ACC112 (cell line): ENCODE data around the gene BANF2.

ENCODE experiments used
- H2AFZ ChIP-seq: fragments of 200-600 bp; sonication (generic); one replicate; pipeline ENCODE4 v1.6.0; 2017; ENCODE audit warnings: antibody characterized with exemption, low read length; ENCODE audit not compliant: unreplicated experiment
- H3K27ac ChIP-seq: fragments of 200-600 bp; sonication (generic); 2 replicates; pipeline ENCODE4 v1.5.1; 2014; ENCODE audit warnings: low read depth, mild to moderate bottlenecking, antibody characterized with exemption, low read length, moderate library complexity
- H3K27me3 ChIP-seq: fragments of 200-600 bp; sonication (generic); 2 replicates; pipeline ENCODE4 v1.6.1; 2014; ENCODE audit warnings: mild to moderate bottlenecking, antibody characterized with exemption, low read length, moderate library complexity, mixed read lengths; ENCODE audit not compliant: insufficient read depth
- H3K36me3 ChIP-seq: fragments of 200-600 bp; sonication (generic); 2 replicates; pipeline ENCODE4 v1.6.1; 2016; ENCODE audit warnings: mild to moderate bottlenecking, antibody characterized with exemption, low read length, moderate library complexity, mixed read lengths; ENCODE audit not compliant: insufficient read depth
- H3K4me1 ChIP-seq: fragments of 200-600 bp; sonication (generic); one replicate; pipeline ENCODE4 v1.6.1; 2016; ENCODE audit warnings: low read length, mixed read lengths; ENCODE audit not compliant: insufficient read depth, unreplicated experiment, control insufficient read depth
- H3K4me3 ChIP-seq: fragments of 200-600 bp; sonication (generic); 2 replicates; pipeline ENCODE4 v1.5.1; 2014; ENCODE audit warnings: mild to moderate bottlenecking, low read depth, low read length
- H3K79me2 ChIP-seq: fragments of 200-600 bp; sonication (generic); one replicate; pipeline ENCODE4 v1.6.0; 2016; ENCODE audit warnings: low read length; ENCODE audit not compliant: control insufficient read depth, unreplicated experiment, insufficient read depth

The BANF2 gene

DNA sequence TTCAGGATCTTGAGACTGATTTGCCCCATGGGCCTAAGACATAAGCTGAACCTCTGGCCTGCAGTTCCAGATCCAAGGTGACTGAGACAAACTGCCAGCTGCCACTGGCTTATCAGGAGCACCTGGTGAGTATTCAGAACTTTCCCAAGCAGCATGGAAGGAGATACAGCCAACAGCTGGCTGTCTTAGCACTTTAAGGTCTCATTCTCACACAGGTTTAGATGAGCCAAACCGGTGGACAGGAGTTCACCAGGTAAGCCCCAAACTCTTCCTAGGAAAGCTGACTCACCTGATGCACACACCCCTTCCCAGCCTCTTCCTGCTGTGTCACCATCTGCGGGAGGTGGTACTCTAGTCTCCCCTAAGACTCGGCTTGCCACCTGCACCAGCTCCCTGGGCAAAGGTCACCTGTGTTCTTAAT is at the start of gene BANF2:
Gene BANF2 (plus strand): TSS at position 36 of the 421 bp plus-strand sequence. CDS start 25,060 bp downstream, outside the sequence.
- Histone ChIP-seq H3K4me1 (no peaks in the 10 kb centered on the region), H3K36me3 (no peaks in the 10 kb centered on the region), H2AFZ (no peak within 1 kb of the TSS), H3K27ac (no peak within 1 kb of the TSS), H3K27me3 (no peaks in the 10 kb centered on the region), H3K79me2 (no peaks in the 10 kb centered on the region), H3K4me3 (no peak within 1 kb of the TSS)

GRCh38 chr20:17650301-17651128 is 49.3 kb upstream of the BANF2 start:
- Histone ChIP-seq H3K27me3 (no peaks in the 10 kb centered on the region), H3K27ac (peak overlapping the region; percentile 45; the same call in 1 of the 2 replicates)

DNA sequence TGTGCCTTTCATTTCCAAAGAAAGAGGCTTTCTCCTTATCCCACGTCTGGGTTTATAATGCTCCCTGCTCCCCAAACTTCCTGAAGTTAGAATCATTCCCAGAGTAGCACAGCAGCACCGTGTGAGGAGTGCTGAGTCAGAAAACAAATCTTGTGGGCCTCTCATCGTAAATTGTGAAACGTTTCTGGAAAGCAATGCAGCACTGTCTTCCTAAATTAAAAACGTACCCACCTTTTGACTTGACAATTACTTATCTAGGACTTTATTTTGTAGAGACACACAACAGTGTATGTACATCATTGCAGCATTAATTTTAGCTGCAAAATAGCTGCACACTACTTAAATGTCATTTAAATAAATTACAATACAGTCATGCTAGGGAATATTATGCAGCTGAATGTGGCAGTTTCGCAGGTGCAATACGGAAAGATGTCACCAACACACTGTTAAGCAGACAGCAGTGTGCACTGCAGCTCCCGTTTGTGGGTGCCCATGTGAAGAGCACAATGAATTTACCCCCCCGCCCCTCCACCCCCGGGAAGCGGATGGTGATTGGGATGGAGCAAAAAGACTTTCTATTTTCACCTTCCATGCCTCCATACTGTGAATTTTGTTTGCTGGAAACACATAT is 48.5 kb upstream of the BANF2 start:
- Histone ChIP-seq H2AFZ (no peak overlapping the region), H3K4me1 (peaks cover 37% of the 10 kb centered on the region), H3K36me3 (peaks cover 13% of the 10 kb centered on the region; the same call in 1 of the 2 replicates), H3K27me3 (no peaks in the 10 kb centered on the region), H3K4me3 (no peak overlapping the region), H3K27ac (peak overlapping the region; percentile 45; the same call in 1 of the 2 replicates), H3K79me2 (peaks cover 95% of the 10 kb centered on the region)

More at GRCh38 chr20:17650301-17651128, 49.3 kb upstream of the BANF2 start:
- H3K79me2 ChIP-seq, result peaks cover 97% of the 10 kb centered on the region
- peaks cover 30% of the 10 kb centered on the region for H3K4me1 ChIP-seq
- no peak overlapping the region for H2AFZ ChIP-seq
- no peak overlapping the region for H3K4me3 ChIP-seq
- peaks cover 10% of the 10 kb centered on the region; the same call in 1 of the 2 replicates for H3K36me3 ChIP-seq

DNA sequence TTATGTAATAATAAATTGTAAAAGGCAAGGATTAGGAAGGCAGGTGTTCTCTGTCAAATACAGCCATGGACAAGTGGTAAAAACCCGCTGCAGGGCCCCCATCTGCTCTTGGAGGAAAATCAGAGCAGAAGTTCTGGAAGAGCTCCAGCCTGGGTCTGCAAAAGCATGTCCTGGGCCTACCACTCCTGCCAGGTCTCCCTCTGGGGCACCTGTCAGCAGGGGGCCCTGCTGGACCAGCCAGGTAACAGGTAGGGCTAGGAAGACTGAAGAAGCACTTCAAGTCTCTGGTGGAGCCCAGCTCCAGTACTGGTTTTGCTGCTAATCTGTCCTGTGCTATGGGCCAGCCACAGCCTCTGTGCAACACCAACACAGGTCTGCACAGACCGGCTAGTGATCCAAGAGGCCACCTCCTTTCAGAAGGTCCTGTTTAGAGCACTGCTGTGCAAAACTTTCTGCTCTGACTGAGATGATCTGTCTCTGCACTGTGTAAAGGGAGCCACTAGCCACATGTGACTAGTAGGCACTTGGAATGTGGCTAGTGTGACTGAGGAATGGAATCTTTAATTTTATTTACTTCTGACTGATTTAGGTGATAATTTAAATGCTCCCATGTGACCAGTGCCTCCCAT is 47.9 kb upstream of the BANF2 start:
- peaks cover 17% of the 10 kb centered on the region; the same call in 1 of the 2 replicates for H3K36me3 ChIP-seq
- H3K4me1 ChIP-seq, result peaks cover 39% of the 10 kb centered on the region
- H3K27me3 ChIP-seq, result no peaks in the 10 kb centered on the region
- H3K79me2 ChIP-seq, result peaks cover 95% of the 10 kb centered on the region
- no peak overlapping the region for H3K27ac ChIP-seq
- H3K4me3 ChIP-seq, result no peak overlapping the region
- no peak overlapping the region for H2AFZ ChIP-seq

- Histone ChIP-seq H3K4me1 (peaks cover 43% of the 10 kb centered on the region), H2AFZ (no peak overlapping the region), H3K36me3 (peaks cover 17% of the 10 kb centered on the region; the same call in 1 of the 2 replicates), H3K79me2 (peaks cover 95% of the 10 kb centered on the region), H3K27me3 (no peaks in the 10 kb centered on the region), H3K27ac (no peak overlapping the region), H3K4me3 (no peak overlapping the region)
These were observed 47.4 kb upstream of the BANF2 start for GRCh38 chr20:17652411-17652810.

GRCh38 chr20:17653835-17654648 is 45.7 kb upstream of the BANF2 start:
- H2AFZ ChIP-seq, result no peak overlapping the region
- H3K4me3 ChIP-seq, result no peak overlapping the region
- no peaks in the 10 kb centered on the region for H3K27me3 ChIP-seq
- H3K4me1 ChIP-seq, result peaks cover 43% of the 10 kb centered on the region
- H3K79me2 ChIP-seq, result peaks cover 92% of the 10 kb centered on the region
- no peak overlapping the region for H3K27ac ChIP-seq
- peaks cover 31% of the 10 kb centered on the region for H3K36me3 ChIP-seq

GRCh38 chr20:17654649-17655285 is 45.0 kb upstream of the BANF2 start:
- Histone ChIP-seq H3K36me3 (peaks cover 35% of the 10 kb centered on the region), H2AFZ (no peak overlapping the region), H3K4me1 (peaks cover 43% of the 10 kb centered on the region), H3K27ac (peak overlapping the region; percentile 66), H3K4me3 (no peak overlapping the region), H3K79me2 (peaks cover 92% of the 10 kb centered on the region), H3K27me3 (no peaks in the 10 kb centered on the region)

GRCh38 chr20:17655286-17655651 is 44.5 kb upstream of the BANF2 start:
- H3K4me1 ChIP-seq, result peaks cover 40% of the 10 kb centered on the region
- H3K27ac ChIP-seq, result peak overlapping the region; percentile 66
- H3K36me3 ChIP-seq, result peaks cover 40% of the 10 kb centered on the region
- H3K27me3 ChIP-seq, result no peaks in the 10 kb centered on the region
- H3K4me3 ChIP-seq, result no peak overlapping the region
- H2AFZ ChIP-seq, result no peak overlapping the region
- peaks cover 92% of the 10 kb centered on the region for H3K79me2 ChIP-seq

DNA sequence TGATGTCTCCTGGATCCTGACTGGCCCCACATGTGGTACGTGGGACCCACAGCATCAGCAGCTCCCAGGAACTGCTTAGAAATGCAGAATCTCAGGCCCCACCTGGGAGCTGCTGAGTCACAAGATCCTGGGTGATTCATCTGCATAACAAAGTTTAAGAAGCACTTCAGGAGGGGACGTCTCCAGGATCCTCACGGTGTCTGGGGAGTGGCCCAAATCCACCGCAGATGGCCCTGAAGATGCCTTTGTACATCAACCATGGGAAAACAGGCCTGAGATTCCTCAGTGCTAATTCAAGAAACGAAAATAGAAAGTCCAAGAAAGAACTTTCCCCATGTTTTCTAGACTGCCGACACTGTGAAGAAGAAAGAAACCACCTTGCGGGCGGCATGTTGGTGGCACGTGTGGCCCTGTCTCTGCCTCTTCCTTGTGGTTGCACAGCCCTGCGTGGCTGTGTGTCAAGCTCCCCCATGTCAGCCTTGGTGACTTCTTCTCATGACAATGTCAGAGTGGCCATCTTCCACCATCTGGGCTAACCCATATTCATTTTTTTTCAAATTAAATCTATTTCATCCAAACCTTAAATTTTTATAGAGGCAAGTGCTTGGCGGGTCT is 43.8 kb upstream of the BANF2 start:
- no peak overlapping the region for H2AFZ ChIP-seq
- no peaks in the 10 kb centered on the region for H3K27me3 ChIP-seq
- H3K27ac ChIP-seq, result peak overlapping the region; percentile 66
- H3K4me3 ChIP-seq, result no peak overlapping the region
- H3K36me3 ChIP-seq, result peaks cover 44% of the 10 kb centered on the region
- peaks cover 92% of the 10 kb centered on the region for H3K79me2 ChIP-seq
- H3K4me1 ChIP-seq, result peaks cover 36% of the 10 kb centered on the region
